NCI-H2107 treated with DMSO at 0.1 percent for 48 hours (cell line): Measurements from ENCODE around the gene ATP2B2.
A peak's percentile ranks its signal among the peaks of the same experiment; 100 is the strongest.

ENCODE experiments used
- DNase-seq: peaks from one replicate; lab custom pipeline; 2025; ENCODE audit not compliant: unreplicated experiment; lab: John Stamatoyannopoulos, UW

Gene ATP2B2

GRCh38 chr3:10350324-10350985 is 154.9 kb downstream of the ATP2B2 start:
- DNase-seq, result no peak

GRCh38 chr3:10349801-10350200 is 155.6 kb downstream of the ATP2B2 start:
- no peak for DNase-seq

GRCh38 chr3:10348404-10348721 is 157.0 kb downstream of the ATP2B2 start:
- no peak for DNase-seq

- DNase-seq, result no peak
Observed at GRCh38 chr3:10347648-10348403, 157.6 kb downstream of the ATP2B2 start.

GRCh38 chr3:10345911-10346310 is 159.5 kb downstream of the ATP2B2 start:
- no peak for DNase-seq

DNA sequence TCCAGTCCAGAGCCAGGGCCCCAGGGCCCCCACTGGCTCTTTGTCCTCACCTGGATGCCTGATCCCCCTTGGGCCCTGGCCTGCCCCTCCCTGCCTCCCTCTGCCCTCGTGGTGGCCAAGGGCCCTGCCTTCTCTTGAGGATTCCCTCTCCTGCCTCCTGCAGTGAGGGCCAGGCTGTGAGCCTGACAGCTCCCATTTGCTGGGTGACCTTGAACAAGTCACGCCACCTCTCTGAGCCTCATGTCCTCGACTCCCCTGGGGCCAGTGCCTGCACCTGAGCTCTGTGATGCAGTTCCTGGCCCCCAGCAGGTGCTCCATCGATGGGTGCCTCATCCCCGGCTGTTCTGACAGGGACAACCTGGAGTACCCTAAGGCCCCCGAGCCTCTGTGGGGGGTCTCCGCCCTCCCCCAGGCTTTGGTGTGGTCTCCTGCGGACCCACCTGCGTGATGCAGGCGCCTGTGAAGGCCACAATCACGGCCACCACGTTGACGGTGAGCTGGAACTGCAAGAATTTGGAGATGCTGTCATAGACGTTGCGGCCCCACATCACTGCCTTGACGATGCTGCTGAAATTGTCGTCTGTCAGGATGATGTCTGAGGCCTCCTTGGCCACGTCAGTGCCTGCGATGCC is 160.3 kb downstream of the ATP2B2 start:
- DNase-seq, result no peak

DNA sequence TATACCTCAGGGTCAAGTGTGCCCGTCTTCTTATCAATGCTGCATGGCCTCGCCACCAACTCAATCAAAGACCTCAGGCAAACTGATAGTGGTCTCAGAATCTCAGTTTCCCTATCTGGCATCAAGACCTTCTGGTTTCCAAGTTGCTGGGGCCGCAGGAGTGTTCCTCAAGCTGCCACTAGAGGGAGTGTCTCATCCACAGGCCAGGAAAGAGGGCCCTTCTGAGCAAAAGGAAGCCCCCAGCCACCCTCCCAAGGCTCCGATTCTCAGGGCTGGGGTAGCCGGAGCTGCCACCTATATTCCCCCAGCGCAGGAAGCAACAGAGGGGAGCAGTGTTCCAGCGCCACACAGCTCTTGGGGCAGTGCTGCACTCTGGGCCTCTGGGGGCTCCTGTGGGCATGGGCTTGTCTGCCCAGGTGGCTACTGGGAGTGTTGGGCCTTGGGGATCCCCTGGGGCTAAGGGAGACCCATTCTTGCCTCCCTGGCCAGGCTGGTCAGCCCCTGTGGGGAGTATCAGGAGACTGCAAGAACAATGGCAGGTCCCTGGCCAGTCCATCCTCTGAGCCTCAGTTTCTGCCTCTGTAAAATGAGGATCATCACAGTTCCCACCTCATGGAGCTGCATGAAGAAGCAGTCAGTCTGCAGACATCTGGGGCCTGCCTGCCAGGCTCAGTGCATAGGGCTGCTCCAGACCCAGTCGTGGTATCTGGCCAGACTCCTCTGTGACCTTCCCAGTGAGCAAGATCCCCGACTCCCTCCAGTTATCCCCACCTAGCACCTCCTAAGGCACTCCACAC is 161.0 kb downstream of the ATP2B2 start:
- DNase-seq, result peak; percentile 1

GRCh38 chr3:10343526-10343925 is 161.9 kb downstream of the ATP2B2 start:
- DNase-seq, result no peak

DNA sequence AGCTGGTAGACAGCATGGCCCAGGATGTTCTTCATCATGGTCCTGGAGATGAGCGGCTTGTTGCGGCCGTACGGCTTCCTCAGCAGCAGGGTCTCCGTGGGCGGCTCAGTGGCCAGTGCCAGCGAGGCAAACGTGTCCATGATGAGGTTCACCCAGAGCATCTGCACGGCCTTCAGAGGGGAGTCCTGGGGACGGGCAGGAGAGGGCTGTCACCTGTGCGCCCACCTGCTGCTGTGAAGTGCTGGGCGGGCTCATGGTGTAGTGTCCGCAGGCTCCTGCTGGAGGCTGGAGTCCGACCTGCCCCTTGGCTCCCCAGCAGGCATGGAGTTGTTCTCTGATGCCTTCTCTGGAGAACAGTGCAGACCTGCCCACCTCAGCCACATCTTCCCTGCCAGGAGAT is 162.6 kb downstream of the ATP2B2 start:
- DNase-seq, result no peak

DNA sequence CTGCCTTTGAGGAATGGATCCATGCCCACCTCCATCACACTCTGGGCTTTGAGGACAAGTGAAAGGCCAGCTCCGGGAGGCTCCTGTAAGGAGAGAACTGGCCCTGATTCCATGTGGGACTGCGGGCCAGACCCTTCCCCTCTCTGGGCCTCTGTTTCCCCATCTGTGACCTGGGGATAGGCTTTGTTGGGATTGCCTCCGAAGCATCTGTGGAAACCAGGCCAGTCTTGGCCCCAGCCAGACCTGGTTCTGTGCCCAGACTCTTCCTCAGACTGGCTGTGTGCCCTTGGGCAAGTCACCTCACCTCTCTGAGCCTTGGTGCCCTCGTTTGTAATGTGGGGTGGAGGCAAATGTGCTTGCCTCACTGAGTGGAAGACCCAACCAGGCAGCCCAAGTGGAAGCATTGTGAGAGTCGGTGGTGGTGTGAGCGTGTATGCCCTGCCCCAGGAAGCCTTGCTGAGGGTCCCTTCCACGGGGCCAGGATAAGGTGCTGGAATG is 163.4 kb downstream of the ATP2B2 start:
- DNase-seq, result no peak

DNA sequence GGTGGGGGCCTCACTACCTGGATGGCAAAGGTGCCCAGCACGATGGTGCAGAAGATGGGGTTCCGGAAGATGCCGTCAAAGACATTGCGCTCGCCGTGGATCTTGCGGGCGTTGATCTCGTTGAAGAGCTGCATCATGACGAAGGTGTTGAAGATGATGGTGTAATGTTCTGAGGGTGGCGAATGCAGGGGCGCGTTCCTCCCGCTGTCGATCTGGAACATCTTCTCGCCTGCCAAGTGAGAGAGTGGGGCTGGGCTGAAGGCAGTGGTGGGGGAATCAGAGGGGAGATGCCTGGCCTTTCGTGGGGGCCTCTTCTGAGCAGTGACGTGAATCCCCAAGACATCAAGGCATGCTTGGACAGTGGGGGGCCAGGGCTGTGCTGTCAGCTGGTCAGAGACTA is 164.9 kb downstream of the ATP2B2 start:
- DNase-seq, result no peak

DNA sequence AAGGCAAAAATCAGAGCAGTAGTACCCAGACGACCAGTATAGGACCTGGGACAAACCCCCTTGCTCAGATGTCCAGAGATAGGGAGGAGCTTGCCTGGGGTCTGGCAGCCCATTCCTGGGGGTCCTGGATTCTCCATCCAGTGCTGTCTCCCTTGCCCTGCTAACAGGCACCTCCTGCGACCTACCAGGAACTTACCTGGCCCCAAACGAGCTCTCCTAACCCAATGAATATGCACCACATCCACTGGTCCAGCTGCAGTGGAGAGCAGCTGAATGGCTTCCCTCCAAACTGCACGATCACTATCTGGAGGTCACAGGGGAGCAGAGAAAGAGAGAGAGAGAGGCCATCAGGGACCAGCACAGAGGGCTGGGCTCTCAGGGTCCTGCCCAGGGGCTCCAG is 165.3 kb downstream of the ATP2B2 start:
- DNase-seq, result no peak

DNA sequence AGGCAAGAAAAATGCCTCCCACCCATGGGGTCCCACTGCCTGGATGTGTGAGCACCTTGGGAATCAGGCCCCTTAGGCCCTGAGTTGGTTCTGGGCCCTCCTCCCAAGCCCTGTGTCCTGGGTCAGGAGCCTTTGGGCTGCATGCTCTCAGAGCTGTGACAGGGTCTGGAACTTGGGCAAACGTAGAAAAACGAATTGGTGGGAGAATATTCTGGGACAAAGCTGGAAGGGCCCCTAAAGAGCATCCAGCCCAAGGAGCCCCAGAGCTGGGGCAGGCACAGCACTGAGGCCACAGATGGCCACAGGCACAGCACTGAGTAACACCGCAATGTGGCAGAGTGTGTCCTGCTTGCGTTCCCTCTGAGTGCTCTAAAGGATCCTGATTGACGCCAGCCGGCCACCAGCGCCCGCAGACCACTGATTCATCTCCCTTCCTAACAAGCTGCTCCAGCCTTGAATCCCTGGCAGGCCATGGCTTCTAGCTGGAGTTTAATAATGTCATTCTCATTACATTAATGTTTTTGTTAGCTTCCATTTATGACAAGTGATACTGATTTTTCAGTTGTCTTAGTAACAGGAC is 165.9 kb downstream of the ATP2B2 start:
- no peak for DNase-seq

DNA sequence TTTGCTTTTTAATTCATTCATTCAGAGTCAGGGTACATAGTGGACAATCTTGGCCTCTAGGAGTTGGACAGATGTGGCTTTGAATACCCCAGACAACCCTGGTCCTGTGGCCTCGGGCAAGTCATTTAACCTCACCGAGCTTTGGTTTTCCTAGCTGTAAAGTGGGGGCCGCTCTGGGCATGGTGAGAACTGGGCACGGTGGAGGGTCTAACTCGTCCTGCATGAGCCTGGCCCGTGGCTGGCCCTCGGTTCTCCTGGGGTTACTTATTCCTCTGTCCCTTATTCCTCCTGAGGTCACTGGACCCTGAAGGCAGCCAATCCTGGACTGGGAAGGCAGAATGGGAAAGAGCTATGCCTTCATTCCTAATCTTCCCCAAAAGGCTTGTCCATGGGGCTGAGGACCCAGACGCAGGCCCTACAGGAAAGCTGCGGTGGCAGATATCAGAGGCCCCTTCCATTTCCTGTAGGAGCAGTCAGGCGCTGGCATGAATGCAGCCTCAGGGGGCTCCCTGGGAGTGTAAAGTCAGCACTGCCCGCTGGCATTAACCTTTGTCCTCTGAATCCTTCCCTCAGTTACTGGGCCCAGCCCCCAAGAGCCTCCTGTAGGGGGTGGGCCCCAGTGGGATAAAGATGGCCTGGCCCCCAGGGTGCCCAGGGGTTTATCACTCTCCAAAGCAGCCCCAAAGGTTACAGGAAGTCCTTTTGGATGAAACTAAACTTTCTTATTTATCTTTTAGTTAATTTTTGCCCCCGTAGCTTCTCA is 166.6 kb downstream of the ATP2B2 start:
- no peak for DNase-seq

DNA sequence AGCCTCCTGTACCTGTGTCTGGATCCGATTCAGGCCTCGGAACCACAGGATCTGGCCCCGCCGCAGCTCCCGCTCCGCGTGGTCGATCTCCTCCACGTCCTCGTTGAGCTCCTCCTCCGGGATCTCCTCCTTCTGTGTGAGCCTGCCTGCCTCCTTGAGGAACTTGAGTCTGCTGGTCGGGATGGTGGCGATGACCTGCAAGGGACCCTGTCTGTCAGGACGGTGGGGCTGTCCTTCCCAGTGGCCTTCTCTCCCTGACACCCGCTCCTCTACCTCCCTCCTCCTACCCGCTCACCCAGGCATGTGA is 167.3 kb downstream of the ATP2B2 start:
- no peak for DNase-seq

- DNase-seq, result peak; percentile 45
Observed at GRCh38 chr3:10337323-10338163, 167.8 kb downstream of the ATP2B2 start.

DNA sequence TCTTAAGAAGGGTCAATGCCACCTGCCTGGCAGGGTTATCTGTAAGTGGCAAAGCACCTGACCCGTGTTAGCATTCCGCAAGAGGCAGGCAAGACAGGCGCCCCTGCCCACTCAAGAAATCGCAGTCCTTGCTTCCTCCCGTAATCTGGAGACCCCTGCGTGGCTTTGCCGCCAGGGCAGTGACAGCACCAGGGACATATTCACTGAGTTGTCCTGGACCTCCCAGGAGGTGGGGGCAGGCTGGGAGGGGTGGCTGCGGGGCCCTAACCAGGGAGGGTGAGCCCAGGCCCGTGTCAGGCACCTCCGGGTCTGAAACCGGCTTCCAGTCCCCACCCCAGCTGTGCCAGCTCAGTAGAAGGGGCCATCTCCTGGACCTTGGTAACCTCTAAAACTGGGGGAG is 168.6 kb downstream of the ATP2B2 start:
- no peak for DNase-seq

DNA sequence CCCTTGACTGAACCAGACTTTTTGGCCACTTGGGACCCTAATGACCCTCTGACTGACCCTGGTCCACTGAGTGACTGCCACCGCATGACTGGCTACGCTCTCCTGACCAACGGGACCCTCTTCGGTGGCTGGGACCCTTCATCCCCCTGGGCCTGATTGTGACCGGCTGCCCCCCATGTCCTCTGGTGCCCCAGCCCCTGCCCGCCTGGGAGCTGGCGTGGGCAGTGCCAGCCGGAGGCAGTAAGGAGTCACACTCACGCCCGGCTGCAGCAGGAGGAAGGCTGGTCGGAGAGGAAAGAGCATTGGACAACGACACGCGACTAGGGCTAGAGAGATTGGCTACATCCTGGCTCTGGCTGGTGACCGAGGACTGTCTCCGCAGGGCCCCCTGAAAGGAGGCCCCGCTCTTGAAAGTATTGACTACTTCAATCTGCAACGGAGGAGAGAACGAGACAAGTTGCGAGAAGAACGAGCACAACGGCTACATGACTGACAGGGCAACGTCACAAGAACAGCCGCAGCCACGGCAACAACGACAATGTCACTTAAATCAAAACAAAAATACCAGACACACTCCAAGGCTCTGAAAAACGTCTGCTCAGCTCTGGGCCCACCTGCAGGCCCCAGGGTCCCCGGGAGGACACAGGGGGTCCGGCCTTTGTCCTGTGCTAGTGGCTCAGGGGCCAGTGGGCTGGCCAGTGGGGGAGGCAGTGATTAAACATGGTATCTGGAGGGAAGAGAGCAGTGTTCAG is 169.3 kb downstream of the ATP2B2 start:
- DNase-seq, result no peak

DNA sequence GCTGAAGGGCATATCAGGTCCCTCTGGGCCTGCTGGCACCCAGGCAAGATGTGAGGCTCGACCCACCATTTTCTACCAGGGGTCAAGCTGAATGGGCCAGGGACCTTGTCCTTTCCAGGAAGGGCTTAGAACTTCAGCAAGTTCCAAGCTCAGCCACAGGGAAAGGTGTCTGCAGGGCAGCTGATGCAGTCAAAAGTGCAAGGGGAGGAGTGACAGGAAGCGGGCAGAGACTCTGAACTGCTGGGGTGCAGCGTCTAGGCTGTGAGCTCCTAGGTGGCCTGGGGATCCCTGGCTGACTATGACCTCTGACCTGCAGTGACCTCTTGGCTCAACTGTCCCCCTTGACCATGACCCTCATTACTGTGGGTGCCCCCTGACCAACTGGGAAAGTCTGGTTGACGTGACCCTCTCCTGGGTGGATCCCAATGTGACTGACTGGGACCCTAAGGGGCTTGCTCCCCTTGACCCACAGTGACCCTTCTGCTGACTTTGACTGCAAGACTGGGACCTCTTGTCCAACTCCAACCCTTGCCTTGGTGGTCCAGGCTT is 170.1 kb downstream of the ATP2B2 start:
- DNase-seq, result no peak
